OCI-LY7 (cell line): Measurements from ENCODE around the gene RBM38. TPM values are rescaled to one million over a fixed set of nuclear protein-coding genes. Genes with fewer than 3 reads are reported as not detected.
"Not testable (repeated sequence)": the region's sequence is repeated elsewhere in the genome, so short reads cannot be mapped to it uniquely, and the experiment has no call there.

ENCODE experiments used
- BruUV-seq: library from RNA; stranded (reverse); fragments of 400-500 nt; replicated peaks from 2 replicates; lab custom pipeline; 2021; lab: Mats Ljungman, UMichigan
- CTCF ChIA-PET: fragments of 300-600 bp; sonication (Branson Sonifier 250); formaldehyde crosslinking; loops from one replicate; lab custom pipeline; 2022; ENCODE audit warnings: antibody characterized with exemption; ENCODE audit not compliant: unreplicated experiment; lab: Charles Lee
- POLR2A ChIA-PET: fragments of 300-600 bp; sonication (Branson Sonifier 250); formaldehyde crosslinking; loops from one replicate; lab custom pipeline; 2022; ENCODE audit warnings: antibody characterized with exemption; lab: Charles Lee
- DNase-seq: peaks from one replicate; pipeline ENCODE4 v3.0.0-alpha.2; 2015; ENCODE audit warnings: low spot score
- H2AFZ ChIP-seq: fragments of 200-600 bp; sonication (generic), shearing (Covaris generic); 2 replicates; pipeline ENCODE4 v1.6.1; 2014; ENCODE audit warnings: mild to moderate bottlenecking, antibody characterized with exemption, low read length, moderate library complexity
- H3K27ac ChIP-seq: fragments of 200-600 bp; sonication (generic); 2 replicates; pipeline ENCODE4 v1.5.1; 2014; ENCODE audit warnings: mixed run types, low read depth, mild to moderate bottlenecking, moderate library complexity, low read length, inconsistent platforms; ENCODE audit not compliant: poor library complexity, severe bottlenecking
- H3K36me3 ChIP-seq: fragments of 200-600 bp; sonication (generic); 2 replicates; pipeline ENCODE4 v1.6.1; 2014; ENCODE audit warnings: mild to moderate bottlenecking, antibody characterized with exemption, low read length, moderate library complexity, mixed read lengths; ENCODE audit not compliant: insufficient read depth
- H3K4me1 ChIP-seq: fragments of 200-600 bp; sonication (generic); 2 replicates; pipeline ENCODE4 v1.5.1; 2014; ENCODE audit warnings: mild to moderate bottlenecking, low read length; ENCODE audit not compliant: insufficient read depth, poor library complexity, severe bottlenecking
- H3K4me2 ChIP-seq: fragments of 200-600 bp; sonication (generic); 2 replicates; pipeline ENCODE4 v1.6.1; 2014; ENCODE audit warnings: mild to moderate bottlenecking, low read length
- H3K4me3 ChIP-seq: fragments of 200-600 bp; sonication (generic); 2 replicates; pipeline ENCODE4 v1.5.1; 2014; ENCODE audit warnings: mild to moderate bottlenecking, low read depth, low read length; ENCODE audit not compliant: poor library complexity, severe bottlenecking
- H3K79me2 ChIP-seq: fragments of 200-600 bp; sonication (generic); 2 replicates; pipeline ENCODE4 v1.6.1; 2016; ENCODE audit warnings: low read depth, mild to moderate bottlenecking, low read length, moderate library complexity, mixed read lengths; ENCODE audit not compliant: insufficient read depth
- H3K9me2 ChIP-seq: fragments of 200-600 bp; sonication (generic); 2 replicates; pipeline ENCODE4 v1.6.1; 2016; ENCODE audit warnings: mild to moderate bottlenecking, low read length, mixed read lengths; ENCODE audit not compliant: insufficient read depth
- H3K9me3 ChIP-seq: fragments of 200-600 bp; sonication (generic); 2 replicates; pipeline ENCODE4 v1.6.1; 2014; ENCODE audit warnings: mild to moderate bottlenecking, mixed run types, low read length, mixed read lengths
- H4K20me1 ChIP-seq: fragments of 200-600 bp; sonication (generic); 2 replicates; pipeline ENCODE4 v1.6.1; 2014; ENCODE audit warnings: mild to moderate bottlenecking, antibody characterized with exemption, low read length, moderate library complexity, mixed read lengths; ENCODE audit not compliant: insufficient read depth
- EZH2phosphoT487 ChIP-seq: fragments of 200-600 bp; sonication (generic); IDR thresholded peaks from 2 replicates; pipeline ENCODE4 v1.6.1; 2018; ENCODE audit warnings: low read depth, borderline replicate concordance, mild to moderate bottlenecking, mixed run types, antibody characterized with exemption, low read length, moderate library complexity, mixed read lengths
- intact Hi-C: fragments of 100-400 bp; cut with micrococcal nuclease; formaldehyde crosslinking; loops from one replicate; pipeline ENCODE4 v1.10.0; 2022; ENCODE audit not compliant: unreplicated experiment
- total RNA-seq, 2 experiments: library from RNA; depleted of rRNA in 1 of 2; stranded (reverse); fragments of >200 nt in 1 of 2; shearing (Covaris generic) in 1 of 2; gene quantifications; 2 replicates each; pipeline ENCODE4 v1.2.3, GENCODE V29; 2014 to 2022
- TF ChIP-seq, protein P1 (sequence below): fragments of 200-600 bp; sonication (generic); conservative IDR thresholded peaks from 2 replicates; pipeline ENCODE4 v1.5.1; 2014; ENCODE audit warnings: mild to moderate bottlenecking, antibody characterized with exemption, low read length, moderate library complexity, mixed read lengths

The RBM38 gene
- total RNA-seq, 2 experiments from 2014 or later, result 119 to 174 TPM

DNA sequence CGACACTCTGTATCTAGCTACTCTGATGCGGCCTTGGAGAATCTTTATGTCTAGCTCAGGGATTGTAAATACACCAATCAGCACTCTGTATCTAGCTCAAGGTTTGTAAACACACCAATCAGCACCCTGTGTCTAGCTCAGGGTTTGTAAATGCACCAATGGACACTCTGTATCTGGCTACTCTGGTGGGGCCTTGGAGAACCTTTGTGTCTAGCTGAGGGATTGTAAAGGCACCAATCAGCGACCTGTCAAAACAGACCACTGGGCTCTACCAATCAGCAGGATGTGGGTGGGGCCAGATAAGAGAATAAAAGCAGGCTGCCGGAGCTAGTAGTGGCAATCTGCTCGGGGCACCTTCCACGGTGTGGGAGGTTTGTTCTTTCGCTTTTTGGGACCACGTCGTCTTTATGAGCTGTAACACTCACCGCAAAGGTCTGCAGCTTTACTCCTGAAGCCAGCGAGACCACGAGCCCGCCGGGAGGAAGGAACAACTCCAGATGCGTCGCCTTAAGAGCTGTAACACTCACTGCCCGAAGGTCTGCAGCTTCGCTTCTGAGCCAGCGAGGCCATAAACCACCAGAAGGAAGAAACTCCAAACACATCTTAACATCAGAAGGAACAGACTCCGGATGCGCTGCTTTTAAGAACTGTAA is 42.1 kb upstream of the RBM38 start:
- H3K4me2 ChIP-seq, BruUV-seq, CTCF ChIA-PET, H3K27ac ChIP-seq, H3K9me2 ChIP-seq, intact Hi-C loops, H3K4me3 ChIP-seq, H2AFZ ChIP-seq, DNase-seq, H3K9me3 ChIP-seq: not testable (repeated sequence)
- peaks cover 21% of the 10 kb centered on the region for H4K20me1 ChIP-seq
- H3K36me3 ChIP-seq, result peaks cover 17% of the 10 kb centered on the region
- POLR2A ChIA-PET, result interaction anchor here (0.6 to 1.3 kb wide), 5 partner anchors 16 to 254 kb away, joined by 3 to 7 read pairs (median 3); no protein-coding TSS in a partner anchor
- H3K4me1 ChIP-seq, result peaks cover 15% of the 10 kb centered on the region
- peaks cover 30% of the 10 kb centered on the region for H3K79me2 ChIP-seq

DNA sequence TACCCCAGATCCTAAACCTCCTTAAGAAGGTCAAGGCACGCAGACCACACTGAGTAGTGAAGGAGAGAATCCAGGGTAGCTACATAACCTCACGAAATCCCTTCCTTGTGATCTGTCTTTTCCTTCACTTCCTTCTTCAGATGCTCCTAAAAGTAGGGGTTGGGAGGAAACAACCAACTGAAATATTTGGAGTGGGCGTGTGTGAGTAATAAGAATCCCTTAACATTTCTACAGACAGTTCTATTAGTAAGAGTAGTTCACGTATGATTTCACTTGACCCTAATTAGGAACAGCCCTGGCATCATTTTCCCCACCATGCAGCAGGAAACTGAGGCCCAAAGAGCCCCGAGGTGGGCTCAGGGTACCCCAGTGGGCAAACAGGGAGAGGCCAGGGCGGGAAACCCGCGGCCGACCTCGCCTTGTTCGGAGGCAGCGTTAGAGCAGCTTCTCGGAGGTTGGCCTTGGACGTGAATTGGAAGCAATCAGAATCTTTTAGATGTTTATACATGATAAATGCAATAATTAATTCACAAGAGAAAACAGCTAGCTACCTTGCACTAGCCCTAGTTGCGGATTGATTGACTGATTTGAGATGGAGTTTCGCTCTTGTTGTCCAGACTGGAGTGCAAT is 41.0 kb upstream of the RBM38 start:
- no peaks in the 10 kb centered on the region for H3K9me3 ChIP-seq
- no TSS peak for BruUV-seq
- peaks cover 15% of the 10 kb centered on the region for H3K4me1 ChIP-seq
- H3K27ac ChIP-seq, result no peak overlapping the region
- H3K4me2 ChIP-seq, result no peak overlapping the region
- ChIA-PET CTCF (no interaction called here), POLR2A (interaction anchor here (1.1 kb wide), 1 partner anchor 132 kb away, joined by 3 read pairs; no protein-coding TSS in a partner anchor)
- H2AFZ ChIP-seq, result peak overlapping the region; percentile 45; the same call in 1 of the 2 replicates
- DNase-seq, result no peak
- H3K79me2 ChIP-seq, result peaks cover 39% of the 10 kb centered on the region
- H4K20me1 ChIP-seq, result peaks cover 21% of the 10 kb centered on the region
- H3K36me3 ChIP-seq, result peaks cover 29% of the 10 kb centered on the region
- H3K4me3 ChIP-seq, result no peak overlapping the region
- H3K9me2 ChIP-seq, result no peaks in the 10 kb centered on the region
- TF ChIP-seq, protein P1, sequence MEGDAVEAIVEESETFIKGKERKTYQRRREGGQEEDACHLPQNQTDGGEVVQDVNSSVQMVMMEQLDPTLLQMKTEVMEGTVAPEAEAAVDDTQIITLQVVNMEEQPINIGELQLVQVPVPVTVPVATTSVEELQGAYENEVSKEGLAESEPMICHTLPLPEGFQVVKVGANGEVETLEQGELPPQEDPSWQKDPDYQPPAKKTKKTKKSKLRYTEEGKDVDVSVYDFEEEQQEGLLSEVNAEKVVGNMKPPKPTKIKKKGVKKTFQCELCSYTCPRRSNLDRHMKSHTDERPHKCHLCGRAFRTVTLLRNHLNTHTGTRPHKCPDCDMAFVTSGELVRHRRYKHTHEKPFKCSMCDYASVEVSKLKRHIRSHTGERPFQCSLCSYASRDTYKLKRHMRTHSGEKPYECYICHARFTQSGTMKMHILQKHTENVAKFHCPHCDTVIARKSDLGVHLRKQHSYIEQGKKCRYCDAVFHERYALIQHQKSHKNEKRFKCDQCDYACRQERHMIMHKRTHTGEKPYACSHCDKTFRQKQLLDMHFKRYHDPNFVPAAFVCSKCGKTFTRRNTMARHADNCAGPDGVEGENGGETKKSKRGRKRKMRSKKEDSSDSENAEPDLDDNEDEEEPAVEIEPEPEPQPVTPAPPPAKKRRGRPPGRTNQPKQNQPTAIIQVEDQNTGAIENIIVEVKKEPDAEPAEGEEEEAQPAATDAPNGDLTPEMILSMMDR, result no peak
- TF ChIP-seq EZH2phosphoT487, result no peak
- intact Hi-C loops, result no loop called here

DNA sequence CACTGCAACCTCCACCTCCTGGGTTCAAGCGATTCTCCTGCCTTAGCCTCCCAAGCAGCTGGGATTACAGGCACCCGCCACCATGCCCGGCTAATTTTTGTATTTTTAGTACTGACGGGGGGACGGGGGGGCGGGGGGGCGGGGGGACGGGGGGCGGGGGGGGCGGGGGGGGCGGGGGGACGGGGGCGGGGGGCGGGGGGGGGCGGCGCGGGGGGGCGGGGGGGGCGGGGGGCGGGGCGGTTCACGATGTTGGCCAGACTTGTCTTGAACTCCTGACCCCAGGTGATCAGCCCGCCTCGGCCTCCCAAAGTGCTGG is 40.5 kb upstream of the RBM38 start:
- intact Hi-C loops, DNase-seq, BruUV-seq: not testable (repeated sequence)

More for the DNA sequence above, 40.5 kb upstream of the RBM38 start:
- Histone ChIP-seq H3K27ac (peak overlapping the region; percentile 50), H3K4me1 (peaks cover 15% of the 10 kb centered on the region), H4K20me1 (peaks cover 21% of the 10 kb centered on the region), H3K79me2 (peaks cover 39% of the 10 kb centered on the region), H3K4me3 (peak overlapping the region; percentile 87), H3K36me3 (peaks cover 29% of the 10 kb centered on the region), H3K4me2 (peak overlapping the region; percentile 99; the same call in 1 of the 2 replicates)
- H3K9me3 ChIP-seq, CTCF ChIA-PET, H2AFZ ChIP-seq, H3K9me2 ChIP-seq, POLR2A ChIA-PET: not testable (repeated sequence)
